IPS-15b (cell line): ENCODE results near the gene RAP1GAP.

ENCODE experiments used
- H3K27me3 ChIP-seq: one replicate; pipeline ENCODE4 v1.6.1; 2013; ENCODE audit warnings: low read length; ENCODE audit not compliant: control insufficient read depth, insufficient read depth
- H3K36me3 ChIP-seq: one replicate; pipeline ENCODE4 v1.6.1; 2013; ENCODE audit warnings: low read length; ENCODE audit not compliant: control insufficient read depth, insufficient read depth
- H3K4me1 ChIP-seq: one replicate; pipeline ENCODE4 v1.6.1; 2013; ENCODE audit warnings: mild to moderate bottlenecking, low read length; ENCODE audit not compliant: control insufficient read depth, insufficient read depth
- H3K4me3 ChIP-seq: one replicate; pipeline ENCODE4 v1.5.1; 2013; ENCODE audit warnings: low read depth, low read length
- H3K9ac ChIP-seq: one replicate; pipeline ENCODE4 v1.6.1; 2013; ENCODE audit warnings: low read depth, mild to moderate bottlenecking, low read length
- H3K9me3 ChIP-seq: one replicate; pipeline ENCODE4 v1.6.1; 2013; ENCODE audit warnings: mild to moderate bottlenecking, low read length; ENCODE audit not compliant: control insufficient read depth, insufficient read depth

Gene RAP1GAP

GRCh38 chr1:21655748-21656147 is 13.4 kb downstream of the RAP1GAP start:
- Histone ChIP-seq H3K9me3 (no peaks in the 10 kb centered on the region), H3K9ac (no peak overlapping the region), H3K4me3 (no peak overlapping the region), H3K4me1 (peaks cover 4% of the 10 kb centered on the region), H3K36me3 (peaks cover 4% of the 10 kb centered on the region), H3K27me3 (peaks cover 26% of the 10 kb centered on the region)

- H3K4me1 ChIP-seq, result peaks cover 4% of the 10 kb centered on the region
- H3K27me3 ChIP-seq, result peaks cover 22% of the 10 kb centered on the region
- no peak overlapping the region for H3K4me3 ChIP-seq
Measured at GRCh38 chr1:21655259-21655658, 13.9 kb downstream of the RAP1GAP start.

DNA sequence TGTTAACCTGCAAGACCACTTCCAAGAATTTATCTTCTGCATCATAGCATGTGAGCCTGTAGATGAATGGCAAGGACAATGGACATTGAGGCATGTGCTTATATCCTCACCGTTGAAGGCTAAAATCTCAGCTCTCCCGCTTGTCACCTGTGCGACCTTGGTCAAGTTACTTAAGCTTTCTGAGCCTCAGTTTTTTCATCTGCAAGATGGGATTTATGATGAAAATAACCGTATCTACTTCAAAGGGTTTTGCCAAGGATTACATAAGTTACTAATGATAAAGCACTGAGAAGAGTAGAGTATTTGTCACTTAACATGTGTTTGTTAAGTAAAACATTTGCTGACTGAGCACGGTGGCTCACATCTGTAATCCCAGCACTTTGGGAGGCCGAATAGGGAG is 14.9 kb downstream of the RAP1GAP start:
- H3K4me1 ChIP-seq, result peaks cover 2% of the 10 kb centered on the region
- H3K27me3 ChIP-seq, result peaks cover 14% of the 10 kb centered on the region
- no peak overlapping the region for H3K4me3 ChIP-seq

More at GRCh38 chr1:21655259-21655658, 13.9 kb downstream of the RAP1GAP start:
- Histone ChIP-seq H3K9ac (no peak overlapping the region), H3K9me3 (no peaks in the 10 kb centered on the region), H3K36me3 (peaks cover 4% of the 10 kb centered on the region)

DNA sequence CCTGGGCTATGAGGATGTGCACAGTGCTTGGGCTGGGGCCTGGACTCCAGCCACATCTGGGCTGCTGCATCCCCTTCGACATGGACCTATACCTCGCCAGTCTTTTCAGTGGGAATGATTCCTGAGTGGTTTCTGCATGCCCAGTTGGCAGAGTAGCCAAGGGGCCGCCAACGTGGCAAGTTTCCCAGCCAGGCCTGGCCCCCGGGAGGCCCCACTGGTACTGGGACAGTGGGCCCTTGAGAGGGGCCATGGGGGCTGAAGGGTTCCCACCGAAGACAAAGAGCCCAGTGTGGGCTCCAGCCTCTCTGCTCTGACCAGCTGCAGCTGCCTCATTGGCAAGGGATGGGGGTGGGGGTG is 15.4 kb downstream of the RAP1GAP start:
- H3K36me3 ChIP-seq, result peaks cover 4% of the 10 kb centered on the region
- H3K27me3 ChIP-seq, result peaks cover 14% of the 10 kb centered on the region
- peaks cover 2% of the 10 kb centered on the region for H3K4me1 ChIP-seq
- no peak overlapping the region for H3K4me3 ChIP-seq
- H3K9ac ChIP-seq, result no peak overlapping the region
- no peaks in the 10 kb centered on the region for H3K9me3 ChIP-seq

More for the DNA sequence above, 14.9 kb downstream of the RAP1GAP start:
- Histone ChIP-seq H3K9ac (no peak overlapping the region), H3K9me3 (no peaks in the 10 kb centered on the region), H3K36me3 (peaks cover 4% of the 10 kb centered on the region)

- Histone ChIP-seq H3K4me1 (peaks cover 2% of the 10 kb centered on the region), H3K9ac (no peak overlapping the region), H3K36me3 (peaks cover 4% of the 10 kb centered on the region), H3K27me3 (peaks cover 14% of the 10 kb centered on the region), H3K9me3 (no peaks in the 10 kb centered on the region), H3K4me3 (no peak overlapping the region)
Measured at GRCh38 chr1:21652937-21653743, 16.0 kb downstream of the RAP1GAP start.

GRCh38 chr1:21652101-21652936 is 16.8 kb downstream of the RAP1GAP start:
- no peaks in the 10 kb centered on the region for H3K9me3 ChIP-seq
- peaks cover 5% of the 10 kb centered on the region for H3K4me1 ChIP-seq
- H3K4me3 ChIP-seq, result peak overlapping the region; percentile 58
- peaks cover 14% of the 10 kb centered on the region for H3K27me3 ChIP-seq
- no peak overlapping the region for H3K9ac ChIP-seq
- no peaks in the 10 kb centered on the region for H3K36me3 ChIP-seq

DNA sequence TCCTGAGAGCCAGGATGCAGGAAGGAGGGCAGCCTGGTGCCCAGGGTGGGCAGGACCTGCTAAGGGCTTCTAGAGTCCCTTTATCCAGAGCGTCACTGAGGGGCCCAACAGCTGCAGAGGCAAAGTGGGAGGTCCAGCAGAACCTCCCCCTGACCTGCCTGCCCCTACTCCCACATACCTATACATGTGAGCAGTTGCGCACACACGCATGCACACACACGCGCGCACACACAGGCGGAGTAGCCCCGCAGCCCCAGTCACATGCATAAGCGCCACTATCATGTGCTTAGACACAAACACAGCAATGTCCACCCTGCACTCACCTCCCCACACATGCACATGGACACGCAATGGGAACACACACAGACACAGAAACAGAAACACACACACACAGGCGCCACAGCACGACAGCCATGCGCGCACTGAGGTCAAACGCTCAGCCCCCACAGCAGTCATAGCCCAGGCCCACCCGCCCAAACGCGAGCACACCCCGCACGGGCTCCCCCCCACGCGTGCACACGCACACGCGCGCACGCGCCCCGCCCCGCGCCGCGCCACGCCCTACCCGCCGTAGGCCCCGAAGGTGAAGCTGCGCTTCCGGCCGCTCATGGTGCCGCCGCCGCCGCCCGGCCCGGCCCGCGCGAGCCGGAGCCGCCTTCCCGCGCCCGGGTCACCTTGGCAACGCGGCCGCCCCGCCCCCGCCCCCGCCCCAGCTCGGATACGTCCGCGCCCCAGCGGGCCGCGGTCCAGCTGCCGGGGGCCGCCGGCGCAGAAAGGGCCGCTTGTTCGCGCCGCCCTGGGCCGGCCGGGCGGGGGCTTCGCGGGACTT is 17.7 kb downstream of the RAP1GAP start:
- H3K4me1 ChIP-seq, result peaks cover 5% of the 10 kb centered on the region
- H3K27me3 ChIP-seq, result peaks cover 14% of the 10 kb centered on the region
- H3K36me3 ChIP-seq, result no peaks in the 10 kb centered on the region
- H3K9ac ChIP-seq, result no peak overlapping the region
- no peaks in the 10 kb centered on the region for H3K9me3 ChIP-seq
- H3K4me3 ChIP-seq, result peak overlapping the region; percentile 67

DNA sequence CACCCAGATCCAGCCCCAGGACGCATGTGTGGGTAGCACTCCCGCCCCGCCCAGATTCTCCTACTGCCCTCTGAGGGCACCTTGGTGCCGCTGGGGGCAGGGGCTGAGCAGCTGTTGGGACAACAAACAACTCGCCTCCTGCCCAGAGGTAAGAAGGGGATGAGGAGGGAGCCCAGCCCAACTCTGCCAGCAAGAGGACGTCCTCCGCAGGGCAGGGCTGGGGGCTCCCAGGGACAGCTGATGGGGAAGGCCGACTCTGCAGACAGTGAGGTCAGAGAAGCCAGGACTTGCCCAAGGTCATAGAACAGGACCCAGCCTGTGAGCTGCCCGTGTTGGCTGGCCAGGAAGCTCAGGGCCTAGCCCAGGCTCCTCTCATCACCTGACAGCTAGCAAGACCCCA is 18.8 kb downstream of the RAP1GAP start:
- Histone ChIP-seq H3K36me3 (no peaks in the 10 kb centered on the region), H3K27me3 (peaks cover 14% of the 10 kb centered on the region), H3K4me3 (no peak overlapping the region)

GRCh38 chr1:21649315-21649714 is 19.8 kb downstream of the RAP1GAP start:
- Histone ChIP-seq H3K9me3 (no peaks in the 10 kb centered on the region), H3K4me1 (peaks cover 5% of the 10 kb centered on the region), H3K36me3 (no peaks in the 10 kb centered on the region), H3K4me3 (no peak overlapping the region), H3K9ac (no peak overlapping the region), H3K27me3 (peaks cover 14% of the 10 kb centered on the region)

More for the DNA sequence above, 18.8 kb downstream of the RAP1GAP start:
- H3K9ac ChIP-seq, result no peak overlapping the region
- no peaks in the 10 kb centered on the region for H3K9me3 ChIP-seq
- peaks cover 5% of the 10 kb centered on the region for H3K4me1 ChIP-seq

- Histone ChIP-seq H3K9ac (no peak overlapping the region), H3K4me1 (peaks cover 5% of the 10 kb centered on the region), H3K4me3 (no peak overlapping the region), H3K9me3 (no peaks in the 10 kb centered on the region), H3K36me3 (no peaks in the 10 kb centered on the region), H3K27me3 (peaks cover 12% of the 10 kb centered on the region)
Measured at GRCh38 chr1:21648791-21649190, 20.4 kb downstream of the RAP1GAP start.

GRCh38 chr1:21648352-21648730 is 20.8 kb downstream of the RAP1GAP start:
- no peaks in the 10 kb centered on the region for H3K36me3 ChIP-seq
- H3K9ac ChIP-seq, result no peak overlapping the region
- H3K27me3 ChIP-seq, result peaks cover 12% of the 10 kb centered on the region
- H3K9me3 ChIP-seq, result no peaks in the 10 kb centered on the region
- H3K4me3 ChIP-seq, result no peak overlapping the region
- peaks cover 5% of the 10 kb centered on the region for H3K4me1 ChIP-seq
